Amniotic stem cell (primary cell): Measurements from ENCODE around the gene NOCT.
"Not testable (repeated sequence)": the region's sequence is repeated elsewhere in the genome, so short reads cannot be mapped to it uniquely, and the experiment has no call there.

Experiments
- DNase-seq: peaks from one replicate; lab custom pipeline; 2025; lab: John Stamatoyannopoulos, UW

NOCT gene

GRCh38 chr4:139011225-139011950, 4.2 kb upstream of the NOCT start:
- DNase-seq = no peak

- peak; percentile 68 for DNase-seq
Observed at GRCh38 chr4:139014371-139015268, 961 bp upstream of the NOCT start.

GRCh38 chr4:139015948-139016471, 429 bp downstream of the NOCT start:
- no peak for DNase-seq

GRCh38 chr4:139017861-139018260, 2.3 kb downstream of the NOCT start:
- DNase-seq = no peak

GRCh38 chr4:139018501-139018900, 2.9 kb downstream of the NOCT start:
- no peak for DNase-seq

GRCh38 chr4:139018971-139019758, 3.6 kb downstream of the NOCT start:
- no peak for DNase-seq

GRCh38 chr4:139020384-139020783, 4.8 kb downstream of the NOCT start:
- no peak for DNase-seq

- DNase-seq = not testable (repeated sequence)
Observed at GRCh38 chr4:139021071-139021470, 5.5 kb downstream of the NOCT start.

GRCh38 chr4:139022835-139023234, 7.3 kb downstream of the NOCT start:
- no peak for DNase-seq

GRCh38 chr4:139024686-139025085, 9.1 kb downstream of the NOCT start:
- no peak for DNase-seq

GRCh38 chr4:139025841-139026240, 10.3 kb downstream of the NOCT start:
- DNase-seq = no peak

GRCh38 chr4:139027776-139028175, 12.2 kb downstream of the NOCT start:
- DNase-seq = no peak

GRCh38 chr4:139028191-139028661, 12.6 kb downstream of the NOCT start:
- no peak for DNase-seq

- DNase-seq = not testable (repeated sequence)
Observed at GRCh38 chr4:139029866-139030363, 14.3 kb downstream of the NOCT start.

- DNase-seq = peak; percentile 52
Observed at GRCh38 chr4:139030614-139031235, 15.1 kb downstream of the NOCT start.

GRCh38 chr4:139035650-139036049, 20.1 kb downstream of the NOCT start:
- DNase-seq = no peak

- DNase-seq = no peak
Observed at GRCh38 chr4:139036885-139037284, 21.3 kb downstream of the NOCT start.

GRCh38 chr4:139038874-139039443, 23.4 kb downstream of the NOCT start:
- no peak for DNase-seq

- DNase-seq = no peak
Observed at GRCh38 chr4:139042981-139043460, 27.4 kb downstream of the NOCT start.

GRCh38 chr4:139044291-139044690, 28.7 kb downstream of the NOCT start:
- DNase-seq = no peak

GRCh38 chr4:139048026-139048425, 32.4 kb downstream of the NOCT start:
- DNase-seq = no peak
